Neural crest cell (in vitro differentiated cells): Measurements from ENCODE around the gene WDR27. TPM values are rescaled to one million over a fixed set of nuclear protein-coding genes. Genes with fewer than 3 reads are reported as not detected.
A peak's percentile ranks its signal among the peaks of the same experiment; 100 is the strongest.
"Not testable (repeated sequence)": the region's sequence is repeated elsewhere in the genome, so short reads cannot be mapped to it uniquely, and the experiment has no call there.

Experiments used
- DNase-seq: peaks from one replicate; pipeline ENCODE4 v3.0.0; 2021; ENCODE audit warnings: low read depth, mixed read lengths, low spot score
- H3K27ac Mint-ChIP-seq: one replicate; pipeline ENCODE4 v1.8.0; 2021; ENCODE audit warnings: mild to moderate bottlenecking, mixed read lengths; ENCODE audit not compliant: unreplicated experiment
- H3K27me3 Mint-ChIP-seq: 2 replicates; pipeline ENCODE4 v1.8.0; 2021; ENCODE audit warnings: low read depth, mild to moderate bottlenecking, mixed read lengths
- H3K36me3 Mint-ChIP-seq: 2 replicates; pipeline ENCODE4 v1.8.0; 2021; ENCODE audit warnings: low read depth, mild to moderate bottlenecking, mixed read lengths
- H3K4me1 Mint-ChIP-seq: 2 replicates; pipeline ENCODE4 v1.8.0; 2021; ENCODE audit warnings: mixed read lengths
- H3K4me3 Mint-ChIP-seq: one replicate; pipeline ENCODE4 v1.8.0; 2021; ENCODE audit warnings: mild to moderate bottlenecking, mixed read lengths
- H3K9me3 Mint-ChIP-seq: 2 replicates; pipeline ENCODE4 v1.8.0; 2021; ENCODE audit warnings: mixed read lengths
- CTCF ChIP-seq: fragments of 200-600 bp; sonication (generic); conservative IDR thresholded peaks from 2 replicates; pipeline ENCODE4 v1.5.0; 2021; ENCODE audit warnings: antibody characterized with exemption, mild to moderate bottlenecking
- total RNA-seq: library from RNA; stranded (reverse); gene quantifications from 2 replicates; pipeline ENCODE4 v1.2.1, GENCODE V29; 2021

The WDR27 gene
- total RNA-seq, 1 donor from 2014 or later, result 103 TPM

GRCh38 chr6:169445661-169446581 is 255.9 kb downstream of the WDR27 start:
- H3K4me1 Mint-ChIP-seq, result peaks cover 5% of the 10 kb centered on the region
- no peaks in the 10 kb centered on the region for H3K9me3 Mint-ChIP-seq
- H3K4me3 Mint-ChIP-seq, result no peak overlapping the region
- no peaks in the 10 kb centered on the region for H3K27me3 Mint-ChIP-seq
- peak overlapping the region; percentile 57 for H3K27ac Mint-ChIP-seq
- no peaks in the 10 kb centered on the region for H3K36me3 Mint-ChIP-seq
- no peak for TF ChIP-seq CTCF
- DNase-seq, result no peak

- no peak overlapping the region for H3K27ac Mint-ChIP-seq
- H3K9me3 Mint-ChIP-seq, result no peaks in the 10 kb centered on the region
- H3K36me3 Mint-ChIP-seq, result no peaks in the 10 kb centered on the region
- H3K27me3 Mint-ChIP-seq, result no peaks in the 10 kb centered on the region
- no peak overlapping the region for H3K4me3 Mint-ChIP-seq
- no peaks in the 10 kb centered on the region for H3K4me1 Mint-ChIP-seq
- TF ChIP-seq CTCF, result peak; percentile 35
- no peak for DNase-seq
Observed at GRCh38 chr6:169445227-169445626, 256.6 kb downstream of the WDR27 start.

GRCh38 chr6:169441292-169441691 is 260.5 kb downstream of the WDR27 start:
- no peaks in the 10 kb centered on the region for H3K36me3 Mint-ChIP-seq
- no peak for DNase-seq
- no peak overlapping the region for H3K27ac Mint-ChIP-seq
- H3K9me3 Mint-ChIP-seq, result no peaks in the 10 kb centered on the region
- no peak overlapping the region for H3K4me3 Mint-ChIP-seq
- no peaks in the 10 kb centered on the region for H3K27me3 Mint-ChIP-seq
- no peak for TF ChIP-seq CTCF
- H3K4me1 Mint-ChIP-seq, result no peaks in the 10 kb centered on the region

GRCh38 chr6:169439710-169440109 is 262.1 kb downstream of the WDR27 start:
- Mint-ChIP-seq H3K4me1 (no peaks in the 10 kb centered on the region), H3K27me3 (no peaks in the 10 kb centered on the region), H3K27ac (no peak overlapping the region), H3K9me3 (peaks cover 2% of the 10 kb centered on the region), H3K36me3 (peaks cover 2% of the 10 kb centered on the region), H3K4me3 (no peak overlapping the region)
- TF ChIP-seq CTCF, result no peak
- DNase-seq, result no peak

GRCh38 chr6:169434554-169434953 is 267.3 kb downstream of the WDR27 start:
- peaks cover 18% of the 10 kb centered on the region for H3K9me3 Mint-ChIP-seq
- H3K4me1 Mint-ChIP-seq, DNase-seq, H3K27me3 Mint-ChIP-seq, H3K27ac Mint-ChIP-seq, H3K4me3 Mint-ChIP-seq: not testable (repeated sequence)
- H3K36me3 Mint-ChIP-seq, result peaks cover 33% of the 10 kb centered on the region

GRCh38 chr6:169429001-169429400 is 272.8 kb downstream of the WDR27 start:
- no peaks in the 10 kb centered on the region for H3K27me3 Mint-ChIP-seq
- no peak for TF ChIP-seq CTCF
- H3K4me1 Mint-ChIP-seq, result peaks cover 28% of the 10 kb centered on the region
- no peak for DNase-seq
- H3K36me3 Mint-ChIP-seq, result peaks cover 30% of the 10 kb centered on the region
- peak overlapping the region; percentile 67 for H3K4me3 Mint-ChIP-seq
- peaks cover 15% of the 10 kb centered on the region for H3K9me3 Mint-ChIP-seq
- H3K27ac Mint-ChIP-seq, result peak overlapping the region; percentile 81
